Cardiac fibroblast (primary cell): ENCODE results near the gene STX17.

ENCODE experiments used
- DNase-seq, 2 donors: peaks; one replicate each; pipeline versions ENCODE4 v3.0.0 to v3.0.0-alpha.2; 2010; ENCODE audit warnings: low read depth in 2 of 2
- H3K4me3 ChIP-seq, 2 donors: replicated peaks in 1 of 2; 1 replicate in 1 of 2; 2 replicates in 1 of 2; pipeline ENCODE4 v1.5.1; 2011; ENCODE audit warnings: low read depth in 2 of 2, low read length in 2 of 2, mild to moderate bottlenecking in 2 of 2, moderate library complexity in 1 of 2
- TF ChIP-seq, protein P1 (sequence below): IDR thresholded peaks from one replicate; pipeline ENCODE4 v1.5.1; 2011; ENCODE audit warnings: low read depth, mild to moderate bottlenecking, low read length, inconsistent platforms

STX17 gene

DNA sequence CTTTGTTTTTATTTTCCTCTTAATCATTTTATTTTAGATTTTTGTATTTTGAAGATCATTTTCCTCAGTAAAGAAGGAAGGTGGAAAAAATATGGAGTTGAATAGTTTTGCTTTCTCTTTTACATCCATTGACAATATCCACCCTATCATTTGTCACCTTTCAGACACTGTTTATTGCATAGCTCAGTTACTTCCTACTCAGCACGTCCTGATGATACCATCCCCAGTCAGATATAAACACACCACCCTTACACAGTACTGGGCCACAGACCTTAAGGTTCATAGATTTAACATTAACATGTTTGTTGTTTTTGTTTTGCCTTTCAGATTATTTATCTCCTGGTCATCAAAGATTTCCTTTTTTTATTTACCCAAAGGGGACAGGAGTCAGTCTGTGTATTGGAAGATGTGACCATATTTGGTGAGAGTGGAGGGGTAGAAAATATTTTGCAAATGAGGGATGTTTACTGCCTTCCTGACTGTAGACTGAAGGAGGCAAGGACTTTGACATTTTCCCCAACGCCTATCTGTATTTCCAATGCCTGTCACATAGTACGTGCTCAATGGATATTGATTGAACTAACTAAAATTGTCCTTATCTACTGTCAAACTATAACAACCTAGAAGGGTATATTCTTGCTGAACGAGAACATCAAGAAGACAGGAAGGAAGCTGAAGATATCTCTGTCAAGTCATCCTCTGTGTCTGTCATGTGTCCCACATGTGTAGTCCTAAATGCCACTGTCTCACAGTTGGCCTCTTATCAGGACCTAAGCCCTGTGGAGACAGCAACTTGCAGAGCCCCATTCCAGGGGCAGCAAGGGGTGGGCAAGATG, 15.6 kb downstream of the STX17 start:
- TF ChIP-seq, protein P1, sequence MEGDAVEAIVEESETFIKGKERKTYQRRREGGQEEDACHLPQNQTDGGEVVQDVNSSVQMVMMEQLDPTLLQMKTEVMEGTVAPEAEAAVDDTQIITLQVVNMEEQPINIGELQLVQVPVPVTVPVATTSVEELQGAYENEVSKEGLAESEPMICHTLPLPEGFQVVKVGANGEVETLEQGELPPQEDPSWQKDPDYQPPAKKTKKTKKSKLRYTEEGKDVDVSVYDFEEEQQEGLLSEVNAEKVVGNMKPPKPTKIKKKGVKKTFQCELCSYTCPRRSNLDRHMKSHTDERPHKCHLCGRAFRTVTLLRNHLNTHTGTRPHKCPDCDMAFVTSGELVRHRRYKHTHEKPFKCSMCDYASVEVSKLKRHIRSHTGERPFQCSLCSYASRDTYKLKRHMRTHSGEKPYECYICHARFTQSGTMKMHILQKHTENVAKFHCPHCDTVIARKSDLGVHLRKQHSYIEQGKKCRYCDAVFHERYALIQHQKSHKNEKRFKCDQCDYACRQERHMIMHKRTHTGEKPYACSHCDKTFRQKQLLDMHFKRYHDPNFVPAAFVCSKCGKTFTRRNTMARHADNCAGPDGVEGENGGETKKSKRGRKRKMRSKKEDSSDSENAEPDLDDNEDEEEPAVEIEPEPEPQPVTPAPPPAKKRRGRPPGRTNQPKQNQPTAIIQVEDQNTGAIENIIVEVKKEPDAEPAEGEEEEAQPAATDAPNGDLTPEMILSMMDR: no peak
- DNase-seq: no peak
- H3K4me3 ChIP-seq: no peak overlapping the region

DNA sequence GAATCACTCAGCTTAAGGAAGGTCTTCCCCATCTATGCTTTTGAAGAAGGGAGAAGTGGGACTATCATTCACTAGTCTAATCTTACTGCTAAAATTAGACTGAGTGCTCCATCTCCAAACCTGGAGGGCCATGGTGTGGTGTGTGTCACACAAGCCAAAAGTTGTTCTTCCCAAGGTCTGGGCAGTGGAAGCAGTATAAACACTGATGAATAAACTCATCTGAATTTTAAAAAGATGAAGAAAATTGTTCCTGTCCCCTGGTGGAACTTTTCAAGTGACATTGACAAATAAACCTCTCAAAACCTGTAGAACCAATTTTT, 16.2 kb downstream of the STX17 start:
- TF ChIP-seq, protein P1: no peak
- DNase-seq: no peak
- H3K4me3 ChIP-seq: no peak overlapping the region

DNA sequence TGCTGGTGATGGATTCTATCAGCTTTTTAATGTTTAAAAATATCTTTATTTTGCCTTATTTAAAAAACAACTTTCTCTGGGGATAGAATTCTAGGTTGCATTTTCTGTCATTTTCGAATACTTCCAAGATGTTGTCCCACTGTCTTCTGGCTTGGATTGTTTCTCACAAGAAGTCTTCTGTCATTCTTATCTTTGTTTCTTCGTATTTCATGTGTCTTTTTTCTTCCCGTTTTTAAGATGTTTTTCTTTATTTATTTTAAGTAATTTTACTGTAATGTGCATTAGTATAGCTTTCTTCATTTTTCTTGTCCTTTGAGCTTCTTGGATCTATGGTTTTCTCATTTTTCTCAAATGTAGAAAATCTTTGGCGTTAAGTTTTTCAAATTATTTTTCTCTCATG, 19.1 kb downstream of the STX17 start:
- TF ChIP-seq, protein P1: no peak
- DNase-seq: no peak
- H3K4me3 ChIP-seq: no peak overlapping the region

- H3K4me3 ChIP-seq: no peak overlapping the region
- TF ChIP-seq, protein P1: no peak
- DNase-seq: no peak
Observed at GRCh38 chr9:99929652-99930051, 23.2 kb downstream of the STX17 start.

DNA sequence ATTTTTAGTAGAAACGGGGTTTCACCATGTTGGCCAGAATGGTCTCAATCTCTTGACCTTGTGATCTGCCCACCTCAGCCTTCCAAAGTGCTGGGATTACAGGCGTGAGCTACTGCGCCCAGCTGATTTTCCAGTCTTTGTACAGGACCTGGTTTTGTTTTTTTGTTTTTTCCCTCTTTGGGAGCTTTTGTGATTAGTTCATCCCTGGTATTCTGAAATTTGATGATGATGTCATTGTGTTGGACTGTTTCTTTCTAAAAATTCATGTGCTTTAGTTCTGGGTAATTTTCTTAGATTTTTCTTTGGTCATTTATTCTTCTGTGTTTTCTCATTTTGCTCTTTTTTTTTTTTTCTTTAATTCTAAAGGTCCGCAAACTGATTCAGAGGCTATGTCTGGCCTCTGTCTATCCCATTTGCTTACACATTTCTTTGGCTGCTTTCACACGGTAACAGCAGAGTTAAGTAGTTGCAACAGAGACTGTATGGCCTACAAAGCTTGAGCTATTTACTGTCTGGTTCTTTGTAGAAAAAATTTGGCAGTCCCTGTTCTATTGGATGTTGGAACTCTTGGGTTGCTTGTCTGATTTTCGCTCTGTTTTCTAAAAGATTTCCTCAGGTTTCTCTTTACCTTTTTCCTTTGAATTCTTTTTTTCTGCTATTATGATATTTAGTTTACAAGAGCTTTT, 24.8 kb downstream of the STX17 start:
- peak in 1 of 2 donors; percentile 23 for DNase-seq
- TF ChIP-seq, protein P1: no peak
- no peak overlapping the region for H3K4me3 ChIP-seq

DNA sequence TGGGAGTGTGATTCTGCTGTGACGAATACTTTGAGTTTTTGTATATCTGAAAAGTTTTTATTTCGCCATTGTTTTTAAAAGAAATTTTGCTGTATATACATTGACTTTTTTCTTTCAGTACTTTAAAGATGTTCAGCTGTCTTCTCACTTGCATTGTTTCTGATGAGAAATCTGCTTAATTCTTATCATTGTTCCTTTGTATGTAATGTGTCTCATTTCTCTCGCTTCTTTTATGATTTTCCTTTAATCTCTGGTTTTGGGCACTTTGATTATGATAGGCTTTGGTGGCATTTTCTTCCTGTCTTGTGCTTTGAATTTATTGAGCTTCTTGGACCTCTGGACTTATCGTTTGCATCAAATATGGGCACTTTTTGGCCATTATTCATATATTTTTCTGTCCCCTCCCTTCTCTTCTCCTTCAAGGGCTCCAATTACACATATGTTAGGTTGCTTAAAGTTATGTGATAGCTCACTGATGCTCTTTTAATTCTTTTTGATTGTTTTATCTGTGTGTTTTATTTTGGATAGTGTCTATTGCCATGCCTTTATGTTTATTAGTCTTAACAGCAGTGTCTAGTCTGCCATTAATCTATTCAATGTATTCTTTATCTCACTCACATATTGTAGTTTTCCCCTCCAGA, 30.6 kb downstream of the STX17 start:
- no peak for DNase-seq
- H3K4me3 ChIP-seq: no peak overlapping the region
- TF ChIP-seq, protein P1: no peak
